Lung (tissue), 12 donors: Measurements from ENCODE around the gene ZNF148. TPM values are rescaled to one million over a fixed set of nuclear protein-coding genes. Genes with fewer than 3 reads are reported as not detected.

ENCODE experiments used
- ATAC-seq: fragments of 200-7000 bp; cut with Tn5 transposase; one replicate; pipeline ENCODE4 v1.9.1; 2020; ENCODE audit warnings: moderate number of reproducible peaks; ENCODE audit not compliant: insufficient read depth, low FRiP score
- DNase-seq, 3 donors: peaks; one replicate each; pipeline ENCODE4 v3.0.0-alpha.2; 2013 to 2017
- H3K27ac ChIP-seq, 2 donors: one replicate each; pipeline ENCODE4 v1.5.1; 2013; ENCODE audit warnings: mild to moderate bottlenecking in 2 of 2, moderate library complexity in 2 of 2, control low read depth in 1 of 2, inconsistent platforms in 1 of 2, low read depth in 1 of 2, low read length in 1 of 2
- H3K27me3 ChIP-seq, 3 donors: one replicate each; pipeline ENCODE4 v1.5.1; 2013; ENCODE audit warnings: low read length in 2 of 3; ENCODE audit not compliant: control insufficient read depth in 3 of 3, insufficient read depth in 3 of 3
- H3K36me3 ChIP-seq, 4 donors: one replicate each; pipeline ENCODE4 v1.5.1; 2013; ENCODE audit warnings: low read length in 4 of 4, mild to moderate bottlenecking in 1 of 4, moderate library complexity in 1 of 4; ENCODE audit not compliant: control insufficient read depth in 4 of 4, insufficient read depth in 4 of 4
- H3K4me1 ChIP-seq, 5 donors: one replicate each; pipeline ENCODE4 v1.5.1; 2013; ENCODE audit warnings: low read length in 5 of 5, mild to moderate bottlenecking in 2 of 5, moderate library complexity in 1 of 5; ENCODE audit not compliant: control insufficient read depth in 5 of 5, insufficient read depth in 5 of 5
- H3K4me3 ChIP-seq: one replicate; pipeline ENCODE4 v1.5.1; 2013; ENCODE audit warnings: mild to moderate bottlenecking, control low read depth, moderate library complexity
- H3K9ac ChIP-seq, 2 donors: one replicate each; pipeline ENCODE4 v1.5.1; 2013; ENCODE audit warnings: low read length in 2 of 2, control low read depth in 1 of 2; ENCODE audit not compliant: insufficient read depth in 1 of 2
- H3K9me3 ChIP-seq, 4 donors: one replicate each; pipeline ENCODE4 v1.5.1; 2013; ENCODE audit warnings: low read length in 3 of 4, mild to moderate bottlenecking in 1 of 4, moderate library complexity in 1 of 4; ENCODE audit not compliant: control insufficient read depth in 4 of 4, insufficient read depth in 3 of 4
- CTCF ChIP-seq: IDR thresholded peaks from 2 replicates; pipeline ENCODE4 v1.5.1; 2012; ENCODE audit warnings: mild to moderate bottlenecking; ENCODE audit errors: control extremely low read depth, extremely low read depth
- WGBS, 2 donors: extraction: QIAGEN DNeasy Blood & Tissue Kit; methylation state at CpG; one replicate each; pipeline ENCODE4 v1.1.7; 2013; 5-methylcytosine and 5-hydroxymethylcytosine counted together
- polyA plus RNA-seq, 2 donors: library from polyadenylated mRNA; stranded (reverse); fragments of 200-250 nt; gene quantifications; one replicate each; pipeline ENCODE4 v1.2.1, GENCODE V29; 2013
- total RNA-seq, 2 donors: library from RNA; depleted of rRNA in 1 of 2; stranded (reverse); fragments of >200 nt in 1 of 2; gene quantifications; one replicate each; pipeline ENCODE4 v1.2.1, GENCODE V29; 2014 to 2021
- donor health status: control.
- donor health status: control.
- donor health status: Bipolar disorder and iron deficiency.
- donor health status: healthy.
- donor health status: DM: yes; HTN: yes; CAD: no.

Gene ZNF148
- total and polyA plus RNA-seq, 4 donors, result 3.5 to 46.2 (median 20.4) TPM

DNA sequence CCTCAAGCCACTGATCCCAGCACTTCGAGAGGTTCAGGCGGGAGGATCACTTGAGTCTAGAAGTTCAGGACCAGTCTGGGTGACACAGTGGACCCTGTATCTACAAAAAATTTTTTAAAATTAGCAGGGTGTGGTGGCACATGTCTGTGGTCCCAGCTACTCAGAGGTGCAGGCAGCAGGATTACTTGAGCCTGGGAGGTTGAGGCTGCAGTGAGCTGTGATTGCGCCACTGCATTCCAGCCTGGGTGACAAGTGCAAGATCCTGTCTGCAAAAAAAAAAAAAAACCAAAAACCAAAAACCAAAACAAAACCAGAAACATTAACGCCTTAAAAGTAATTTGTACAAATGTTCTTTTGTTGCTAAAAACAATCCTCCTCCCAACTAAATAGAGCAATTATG, 134.6 kb downstream of the ZNF148 start:
- no peak overlapping the region for H3K9ac ChIP-seq
- no peak overlapping the region for H3K4me3 ChIP-seq
- H3K27ac ChIP-seq, result no peak overlapping the region
- H3K36me3 ChIP-seq, result peaks cover 0 to 7% (median 1%) of the 10 kb centered on the region in 4 donors
- DNase-seq (no peak), ATAC-seq (no peak)
- H3K9me3 ChIP-seq, result no peaks in the 10 kb centered on the region
- H3K4me1 ChIP-seq, result peaks cover 0 to 3% (median 0%) of the 10 kb centered on the region in 5 donors
- H3K27me3 ChIP-seq, result no peaks in the 10 kb centered on the region
- TF ChIP-seq CTCF, result no peak
- 41 to 45% methylated on average over 4 of the region's 4 CpGs for WGBS, 2 donors

DNA sequence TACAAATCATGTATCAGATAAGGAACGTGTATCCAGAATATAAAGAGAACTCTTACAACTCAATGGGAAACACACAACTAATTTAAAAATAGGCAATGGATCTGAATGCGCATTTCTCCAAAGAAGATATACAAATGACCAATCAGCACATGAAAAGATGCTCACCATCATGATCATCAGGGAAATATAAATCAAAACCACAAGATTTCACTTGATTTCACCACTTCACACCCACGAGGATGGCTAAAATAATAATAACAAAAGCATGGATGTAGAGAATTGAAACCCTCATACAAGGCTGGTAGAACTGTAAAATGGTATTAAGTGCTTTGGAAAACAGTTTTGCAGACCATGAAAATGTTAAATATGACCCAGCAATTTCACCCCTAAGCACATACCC, 135.9 kb downstream of the ZNF148 start:
- DNase-seq (no peak), ATAC-seq (no peak)
- peaks cover 0 to 7% (median 1%) of the 10 kb centered on the region in 4 donors for H3K36me3 ChIP-seq
- no peaks in the 10 kb centered on the region for H3K27me3 ChIP-seq
- no peaks in the 10 kb centered on the region for H3K9me3 ChIP-seq
- H3K4me1 ChIP-seq, result peaks cover 0 to 3% (median 0%) of the 10 kb centered on the region in 5 donors
- H3K27ac ChIP-seq, result no peak overlapping the region
- H3K4me3 ChIP-seq, result no peak overlapping the region
- H3K9ac ChIP-seq, result no peak overlapping the region
- 65 to 80% methylated on average over 3 of the region's 3 CpGs for WGBS, 2 donors
- no peak for TF ChIP-seq CTCF

DNA sequence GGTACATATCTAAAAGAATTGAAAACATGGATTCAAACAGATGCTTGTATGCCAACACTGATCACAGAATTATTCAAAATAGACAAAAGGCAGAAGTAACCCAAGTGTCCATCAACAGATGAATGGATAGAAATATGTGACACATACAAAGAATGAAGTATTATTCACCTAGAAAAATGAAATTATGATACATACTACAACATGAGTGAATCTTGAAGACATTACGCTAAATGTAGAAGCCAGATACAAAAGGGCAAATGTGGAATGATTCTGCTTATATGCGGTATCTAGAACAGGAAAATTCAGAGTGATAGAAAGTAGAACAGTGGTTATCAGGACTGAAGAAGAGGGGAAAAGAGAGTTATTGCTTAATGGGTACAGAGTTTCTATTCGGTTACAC, 136.4 kb downstream of the ZNF148 start:
- Histone ChIP-seq H3K27ac (no peak overlapping the region), H3K9ac (no peak overlapping the region), H3K9me3 (no peaks in the 10 kb centered on the region), H3K36me3 (peaks cover 0 to 7% (median 1%) of the 10 kb centered on the region in 4 donors), H3K27me3 (no peaks in the 10 kb centered on the region), H3K4me3 (no peak overlapping the region), H3K4me1 (peaks cover 0 to 3% (median 0%) of the 10 kb centered on the region in 5 donors)
- 77 to 84% methylated on average over 3 of the region's 3 CpGs for WGBS, 2 donors
- ATAC-seq, result no peak
- TF ChIP-seq CTCF, result no peak
- DNase-seq, result no peak

DNA sequence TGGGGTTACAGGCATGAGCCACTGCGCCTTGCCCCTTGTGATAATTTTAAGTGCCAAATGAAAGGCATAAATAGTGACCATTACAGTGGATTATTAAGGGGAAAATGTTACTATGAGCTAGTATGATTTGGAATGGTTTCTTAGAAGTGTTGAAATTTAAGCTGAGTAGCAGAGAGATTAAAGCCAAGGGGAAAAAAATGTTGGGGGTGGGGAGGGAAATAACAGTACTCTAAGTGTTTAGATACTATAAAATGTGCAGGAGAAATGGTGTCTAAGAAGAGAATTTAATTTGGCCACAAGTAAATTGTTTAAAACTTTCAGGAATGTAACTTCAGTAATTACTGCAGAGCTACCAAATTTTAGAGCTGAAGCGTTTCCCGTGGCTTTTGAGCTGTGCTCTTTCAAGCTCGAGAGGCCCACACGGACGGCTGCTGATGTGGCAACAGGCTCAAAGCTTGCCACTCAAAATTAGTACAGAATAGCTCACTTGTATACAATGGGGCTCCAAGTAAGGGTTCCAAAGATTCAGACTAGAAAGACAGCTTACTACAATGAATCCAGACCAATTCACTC, 138.7 kb downstream of the ZNF148 start:
- Histone ChIP-seq H3K27ac (peak overlapping the region in 1 of 2 donors; percentile 70), H3K27me3 (no peaks in the 10 kb centered on the region), H3K4me3 (no peak overlapping the region), H3K9ac (peak overlapping the region in 1 of 2 donors; percentile 4), H3K4me1 (peaks cover 0 to 3% (median 0%) of the 10 kb centered on the region in 5 donors), H3K9me3 (no peaks in the 10 kb centered on the region), H3K36me3 (peaks cover 7 to 27% (median 15%) of the 10 kb centered on the region in 4 donors)
- no peak for ATAC-seq
- no peak for TF ChIP-seq CTCF
- peak in 2 of 3 donors; percentile 42 to 63 for DNase-seq
- whole genome bisulfite sequencing, 2 donors, result 55 to 77% methylated on average over 6 of the region's 6 CpGs
